B cell (primary cell): Measurements from ENCODE around the gene CLDND2. TPM values are rescaled to one million over a fixed set of nuclear protein-coding genes. Genes with fewer than 3 reads are reported as not detected.

Experiments used
- ATAC-seq: fragments of 200-7000 bp; cut with Tn5 transposase; one replicate; pipeline ENCODE4 v1.10.0; 2021; ENCODE audit warnings: low read depth, mild to moderate bottlenecking, moderate number of reproducible peaks, moderate library complexity
- CTCF ChIA-PET: fragments of 350-600 bp; sonication (Branson Sonifier 250); formaldehyde crosslinking; loops from one replicate; lab custom pipeline; 2021; ENCODE audit warnings: antibody characterized with exemption, inconsistent platforms; lab: Charles Lee
- POLR2A ChIA-PET: fragments of 350-600 bp; sonication (Branson Sonifier 250); formaldehyde crosslinking; loops from one replicate; lab custom pipeline; 2021; ENCODE audit warnings: antibody characterized with exemption; lab: Charles Lee
- DNase-seq: peaks from one replicate; pipeline ENCODE4 v3.0.0; 2013
- H2AFZ ChIP-seq: 2 replicates; pipeline ENCODE4 v1.6.1; 2012; ENCODE audit warnings: mild to moderate bottlenecking, low read depth, low read length; ENCODE audit not compliant: insufficient read depth, poor library complexity, severe bottlenecking
- H3K27ac ChIP-seq, 2 donors: 1 replicate in 1 of 2; 2 replicates in 1 of 2; pipeline ENCODE4 v1.5.1; 2012 to 2013; ENCODE audit warnings: low read length in 2 of 2, mild to moderate bottlenecking in 2 of 2, moderate library complexity in 1 of 2
- H3K27me3 ChIP-seq, 4 experiments: fragments of 200-600 bp in 1 of 4; sonication (generic) in 1 of 4; replicated peaks in 1 of 4; 1 replicate in 2 of 4; 2 replicates in 2 of 4; pipeline versions ENCODE4 v1.6.1 to v1.7.0; 2013 to 2016; ENCODE audit warnings: low read length in 3 of 4, mild to moderate bottlenecking in 2 of 4, mixed read lengths in 1 of 4, moderate library complexity in 1 of 4; ENCODE audit not compliant: insufficient read depth in 4 of 4, control insufficient read depth in 3 of 4; ENCODE audit errors: control extremely low read depth in 1 of 4
- H3K36me3 ChIP-seq, 2 experiments: replicated peaks in 1 of 2; 1 replicate in 1 of 2; 2 replicates in 1 of 2; pipeline versions ENCODE4 v1.6.1 to v1.7.1; 2013; ENCODE audit warnings: low read length in 1 of 2; ENCODE audit not compliant: insufficient read depth in 2 of 2, control insufficient read depth in 1 of 2; ENCODE audit errors: control extremely low read depth in 1 of 2, extremely low read depth in 1 of 2
- H3K4me1 ChIP-seq, 2 donors: fragments of 200-600 bp in 1 of 2; sonication (generic) in 1 of 2; 1 replicate in 1 of 2; 2 replicates in 1 of 2; pipeline versions ENCODE4 v1.5.1 to v1.6.1; 2013 to 2017; ENCODE audit warnings: low read length in 2 of 2; ENCODE audit not compliant: control insufficient read depth in 2 of 2, insufficient read depth in 2 of 2
- H3K4me2 ChIP-seq: replicated peaks from 2 replicates; pipeline ENCODE3; 2012; ENCODE audit warnings: mild to moderate bottlenecking, low read depth, low read length; ENCODE audit not compliant: poor library complexity, severe bottlenecking
- H3K4me3 ChIP-seq, 5 experiments: fragments of 200-600 bp in 1 of 5; sonication (generic) in 1 of 5; 1 replicate in 3 of 5; 2 replicates in 2 of 5; pipeline versions ENCODE4 v1.5.1 to v1.7.0; 2011 to 2016; ENCODE audit warnings: low read length in 4 of 5, mild to moderate bottlenecking in 4 of 5, low read depth in 2 of 5, control low read depth in 1 of 5, moderate library complexity in 1 of 5; ENCODE audit not compliant: insufficient read depth in 1 of 5; ENCODE audit errors: control extremely low read depth in 1 of 5, extremely low read depth in 1 of 5
- H3K79me2 ChIP-seq: fragments of 200-600 bp; sonication (generic); one replicate; pipeline ENCODE4 v1.6.0; 2016; ENCODE audit warnings: low read length; ENCODE audit not compliant: control insufficient read depth, insufficient read depth
- H3K9ac ChIP-seq: fragments of 200-600 bp; sonication (generic); 2 replicates; pipeline ENCODE4 v1.6.1; 2017; ENCODE audit warnings: mild to moderate bottlenecking, low read length, moderate library complexity
- H3K9me3 ChIP-seq, 3 donors: one replicate each; pipeline versions ENCODE4 v1.6.1 to v1.7.1; 2013; ENCODE audit warnings: low read length in 2 of 3; ENCODE audit not compliant: control insufficient read depth in 2 of 3, insufficient read depth in 1 of 3; ENCODE audit errors: control extremely low read depth in 1 of 3
- H4K20me1 ChIP-seq: 2 replicates; pipeline ENCODE4 v1.6.0; 2012; ENCODE audit warnings: mild to moderate bottlenecking, low read length; ENCODE audit not compliant: insufficient read depth, control insufficient read depth, poor library complexity, severe bottlenecking
- H3K27ac Mint-ChIP-seq: one replicate; pipeline ENCODE4 v1.8.0; 2021; ENCODE audit warnings: mixed read lengths
- H3K27me3 Mint-ChIP-seq: one replicate; pipeline ENCODE4 v1.8.0; 2021; ENCODE audit warnings: mixed read lengths
- H3K4me1 Mint-ChIP-seq: one replicate; pipeline ENCODE4 v1.8.0; 2021; ENCODE audit warnings: mixed read lengths
- H3K4me3 Mint-ChIP-seq: one replicate; pipeline ENCODE4 v1.8.0; 2021; ENCODE audit warnings: mixed read lengths
- H3K9me3 Mint-ChIP-seq: one replicate; pipeline ENCODE4 v1.8.0; 2022; ENCODE audit warnings: mixed read lengths; ENCODE audit not compliant: insufficient read depth
- CTCF ChIP-seq: fragments of 200-600 bp; IDR thresholded peaks from one replicate; pipeline ENCODE4 v1.8.0; 2022; ENCODE audit warnings: antibody characterized with exemption, mild to moderate bottlenecking
- EZH2 ChIP-seq: IDR thresholded peaks from 2 replicates; pipeline ENCODE4 v1.6.1; 2012; ENCODE audit warnings: borderline replicate concordance, low read depth, mild to moderate bottlenecking, moderate library complexity, low read length; ENCODE audit not compliant: insufficient read depth, poor library complexity, severe bottlenecking
- WGBS: methylation state at CpG from one replicate; pipeline ENCODE4 v1.1.5; 2013; ENCODE audit warnings: missing lambda C conversion rate; ENCODE audit not compliant: insufficient coverage; 5-methylcytosine and 5-hydroxymethylcytosine counted together
- intact Hi-C: fragments of 100-400 bp; cut with micrococcal nuclease; formaldehyde crosslinking; loops from one replicate; pipeline ENCODE4 v1.10.0; 2022
- polyA plus RNA-seq: library from polyadenylated mRNA; depleted of rRNA; stranded (reverse); fragments of >200 nt; gene quantifications from 2 replicates; pipeline ENCODE4 v1.2.3, GENCODE V29; 2012
- total RNA-seq, 2 donors: library from RNA; stranded (reverse); fragments of 120-200 nt in 1 of 2; gene quantifications; 1 replicate in 1 of 2; 2 replicates in 1 of 2; pipeline versions ENCODE4 v1.2.3 to v1.2.4, GENCODE V29; 2013 to 2022

CLDND2 gene
- total and polyA plus RNA-seq, 2 donors (not counting 1 experiment from before 2014, with no cell fraction given) = 1.9 TPM; not detected in 1

GRCh38 chr19:51337141-51337860 is 31.5 kb downstream of the CLDND2 start:
- intact Hi-C loops = no loop called here
- no peaks in the 10 kb centered on the region for H3K27me3 Mint-ChIP-seq
- POLR2A ChIA-PET = no interaction called here
- Histone ChIP-seq H3K36me3 (no peaks in the 10 kb centered on the region), H3K27me3 (no peaks in the 10 kb centered on the region), H3K4me2 (no peak overlapping the region), H4K20me1 (no peaks in the 10 kb centered on the region), H3K79me2 (no peaks in the 10 kb centered on the region), H2AFZ (no peak overlapping the region), H3K9me3 (peaks cover 0 to 6% (median 0%) of the 10 kb centered on the region in 3 donors), H3K4me1 (peaks cover 9 to 28% of the 10 kb centered on the region in 2 donors), H3K4me3 (no peak overlapping the region), H3K27ac (no peak overlapping the region), H3K9ac (no peak overlapping the region)
- H3K4me3 Mint-ChIP-seq = no peak overlapping the region
- TF ChIP-seq CTCF (no peak), EZH2 (no peak)
- WGBS = 96% methylated on average over 9 of the region's 13 CpGs
- no peak overlapping the region for H3K27ac Mint-ChIP-seq
- DNase-seq = no peak
- CTCF ChIA-PET = interaction anchor here (0.6 to 7.0 kb wide), 11 partner anchors 25 to 324 kb away, joined by 3 to 70 read pairs (median 4); partner anchors contain the start of genes CLDND2 and SIGLEC10
- no peak for ATAC-seq
- no peaks in the 10 kb centered on the region for H3K9me3 Mint-ChIP-seq
- H3K4me1 Mint-ChIP-seq = peaks cover 23% of the 10 kb centered on the region

- CTCF ChIA-PET = no interaction called here
- H3K4me3 Mint-ChIP-seq = no peak overlapping the region
- no peak for DNase-seq
- Histone ChIP-seq H3K27me3 (peaks cover 0 to 19% (median 4%) of the 10 kb centered on the region in 4 experiments), H3K36me3 (no peaks in the 10 kb centered on the region), H4K20me1 (no peaks in the 10 kb centered on the region), H3K9ac (no peak overlapping the region), H3K79me2 (no peaks in the 10 kb centered on the region), H2AFZ (no peak overlapping the region), H3K9me3 (peaks cover 0 to 12% (median 3%) of the 10 kb centered on the region in 3 donors), H3K27ac (no peak overlapping the region), H3K4me2 (no peak overlapping the region), H3K4me1 (peaks cover 3 to 7% of the 10 kb centered on the region in 2 donors), H3K4me3 (no peak overlapping the region)
- intact Hi-C loops = no loop called here
- H3K27ac Mint-ChIP-seq = no peak overlapping the region
- WGBS = 94% methylated on average over 11 of the region's 13 CpGs
- POLR2A ChIA-PET = no interaction called here
- no peak for ATAC-seq
- H3K9me3 Mint-ChIP-seq = peaks cover 4% of the 10 kb centered on the region
- H3K4me1 Mint-ChIP-seq = peaks cover 5% of the 10 kb centered on the region
- H3K27me3 Mint-ChIP-seq = peaks cover 21% of the 10 kb centered on the region
- TF ChIP-seq CTCF = no peak
- TF ChIP-seq EZH2 = no peak
Measured at GRCh38 chr19:51333836-51334460, 34.9 kb downstream of the CLDND2 start.
